WTC11 (cell line): ENCODE results near the gene ITGA8. TPM values are rescaled to one million over a fixed set of nuclear protein-coding genes. Genes with fewer than 3 reads are reported as not detected.
"Not testable (repeated sequence)": the region's sequence is repeated elsewhere in the genome, so short reads cannot be mapped to it uniquely, and the experiment has no call there.

Experiments
- ATAC-seq: fragments of 200-7000 bp; cut with Tn5 transposase; 2 replicates; pipeline ENCODE4 v1.10.0; 2021; ENCODE audit warnings: mild to moderate bottlenecking, moderate library complexity
- CTCF ChIA-PET: fragments of 300-600 bp; sonication (Branson Sonifier 250); formaldehyde crosslinking; loops from one replicate; lab custom pipeline; 2021; ENCODE audit warnings: antibody characterized with exemption; lab: Charles Lee
- POLR2A ChIA-PET: fragments of 350-600 bp; sonication (Branson Sonifier 250); formaldehyde crosslinking; loops from one replicate; lab custom pipeline; 2021; ENCODE audit warnings: antibody characterized with exemption; lab: Charles Lee
- DNase-seq: peaks from one replicate; pipeline ENCODE4 v3.0.0; 2021; ENCODE audit warnings: low spot score
- H3K27ac Mint-ChIP-seq: 2 replicates; pipeline ENCODE4 v1.8.0; 2021; ENCODE audit warnings: mixed read lengths
- H3K27me3 Mint-ChIP-seq: 2 replicates; pipeline ENCODE4 v1.8.0; 2021; ENCODE audit warnings: low read depth, mild to moderate bottlenecking, moderate library complexity, mixed read lengths
- H3K36me3 Mint-ChIP-seq: 2 replicates; pipeline ENCODE4 v1.8.0; 2021; ENCODE audit warnings: mixed read lengths
- H3K4me1 Mint-ChIP-seq: 2 replicates; pipeline ENCODE4 v1.8.0; 2022; ENCODE audit warnings: mixed read lengths
- H3K4me3 Mint-ChIP-seq: 2 replicates; pipeline ENCODE4 v1.8.0; 2021; ENCODE audit warnings: mild to moderate bottlenecking, moderate library complexity, mixed read lengths
- H3K9me3 Mint-ChIP-seq: 2 replicates; pipeline ENCODE4 v1.8.0; 2021; ENCODE audit warnings: mixed read lengths
- AR ChIP-seq: fragments of 250-450 bp; sonication (Bioruptor Pico); IDR thresholded peaks from 2 replicates; pipeline ENCODE4 v1.9.0; 2021; ENCODE audit warnings: mild to moderate bottlenecking
- ATF3 ChIP-seq: sonication (generic); formaldehyde crosslinking; conservative IDR thresholded peaks from 2 replicates; pipeline ENCODE4 v1.8.1; 2022; ENCODE audit warnings: mild to moderate bottlenecking, missing genetic modification reagents
- ATF6 ChIP-seq: sonication (generic); formaldehyde crosslinking; IDR thresholded peaks from 2 replicates; pipeline ENCODE4 v1.8.1; 2023; ENCODE audit warnings: mild to moderate bottlenecking, missing genetic modification reagents
- CBFB ChIP-seq: sonication (generic); formaldehyde crosslinking; IDR thresholded peaks from 2 replicates; pipeline ENCODE4 v1.8.1; 2022; ENCODE audit warnings: mild to moderate bottlenecking, low read depth, missing genetic modification reagents
- E2F1 ChIP-seq: sonication (generic); formaldehyde crosslinking; IDR thresholded peaks from 2 replicates; pipeline ENCODE4 v1.8.0; 2022; ENCODE audit warnings: mild to moderate bottlenecking, missing genetic modification reagents
- ELF4 ChIP-seq: sonication (generic); formaldehyde crosslinking; IDR thresholded peaks from 2 replicates; pipeline ENCODE4 v1.8.1; 2022; ENCODE audit warnings: low read depth, mild to moderate bottlenecking, moderate library complexity, missing genetic modification reagents
- JUN ChIP-seq: sonication (generic); formaldehyde crosslinking; IDR thresholded peaks from 2 replicates; pipeline ENCODE4 v1.8.0; 2023; ENCODE audit warnings: mild to moderate bottlenecking, missing genetic modification reagents
- MXD4 ChIP-seq: fragments of 250-450 bp; sonication (Bioruptor Pico); IDR thresholded peaks from 2 replicates; pipeline ENCODE4 v1.8.0; 2021; ENCODE audit warnings: mild to moderate bottlenecking, moderate library complexity, borderline replicate concordance
- MYBL2 ChIP-seq: sonication (generic); formaldehyde crosslinking; IDR thresholded peaks from 2 replicates; pipeline ENCODE4 v1.8.1; 2023; ENCODE audit warnings: mild to moderate bottlenecking, moderate library complexity, missing genetic modification reagents
- OVOL2 ChIP-seq: fragments of 250-450 bp; sonication (Bioruptor Pico); IDR thresholded peaks from 2 replicates; pipeline ENCODE4 v1.9.0; 2021; ENCODE audit warnings: mild to moderate bottlenecking, borderline replicate concordance
- RELA ChIP-seq: sonication (generic); formaldehyde crosslinking; IDR thresholded peaks from 2 replicates; pipeline ENCODE4 v1.8.1; 2022; ENCODE audit warnings: missing genetic modification reagents, mild to moderate bottlenecking, borderline replicate concordance
- total RNA-seq: library from RNA; stranded (reverse); gene quantifications from 3 replicates; pipeline ENCODE4 v1.2.3, GENCODE V29; 2021

ITGA8 gene
- total RNA-seq, 1 experiment from 2014 or later: not detected

GRCh38 chr10:15640536-15641085, 79.1 kb downstream of the ITGA8 start (continued):
- no peak for TF ChIP-seq ATF6
- no peak for TF ChIP-seq JUN
- no peak for TF ChIP-seq OVOL2 (CRISPR knock-in tag)
- no peak for TF ChIP-seq MYBL2 (CRISPR knock-in tag)
- no peak for TF ChIP-seq E2F1 (CRISPR knock-in tag)
- TF ChIP-seq CBFB (CRISPR knock-in tag): no peak
- TF ChIP-seq ATF3: no peak

GRCh38 chr10:15636446-15636845, 83.3 kb downstream of the ITGA8 start:
- no peaks in the 10 kb centered on the region; the same call in 1 of the 2 replicates for H3K27me3 Mint-ChIP-seq
- TF ChIP-seq AR (CRISPR knock-in tag): no peak
- no peaks in the 10 kb centered on the region for H3K9me3 Mint-ChIP-seq
- no peak for DNase-seq
- H3K27ac Mint-ChIP-seq: no peak overlapping the region
- ChIA-PET CTCF (no interaction called here), POLR2A (no interaction called here)
- no peak for ATAC-seq
- H3K4me3 Mint-ChIP-seq: no peak overlapping the region
- H3K4me1 Mint-ChIP-seq: peaks cover 9% of the 10 kb centered on the region
- no peaks in the 10 kb centered on the region for H3K36me3 Mint-ChIP-seq

- ATAC-seq: no peak
- CTCF ChIA-PET: interaction anchor here (0.6 to 0.9 kb wide), 2 partner anchors 28 to 87 kb away, joined by 3 read pairs; partner anchors contain the start of gene ITGA8
- H3K27me3 Mint-ChIP-seq: no peaks in the 10 kb centered on the region; the same call in 1 of the 2 replicates
- DNase-seq: no peak
- H3K9me3 Mint-ChIP-seq: no peaks in the 10 kb centered on the region
- POLR2A ChIA-PET: no interaction called here
- no peak overlapping the region for H3K27ac Mint-ChIP-seq
- TF ChIP-seq ELF4 (CRISPR knock-in tag) (no peak), ATF3 (no peak), RELA (CRISPR knock-in tag) (no peak), MXD4 (CRISPR knock-in tag) (no peak)
- H3K4me3 Mint-ChIP-seq: no peak overlapping the region
- H3K4me1 Mint-ChIP-seq: peaks cover 9% of the 10 kb centered on the region
- H3K36me3 Mint-ChIP-seq: no peaks in the 10 kb centered on the region
Measured at GRCh38 chr10:15632456-15633091, 87.1 kb downstream of the ITGA8 start.

GRCh38 chr10:15631205-15631604, 88.5 kb downstream of the ITGA8 start:
- H3K36me3 Mint-ChIP-seq, ATAC-seq, H3K27me3 Mint-ChIP-seq, H3K4me1 Mint-ChIP-seq, H3K4me3 Mint-ChIP-seq, POLR2A ChIA-PET, H3K9me3 Mint-ChIP-seq, H3K27ac Mint-ChIP-seq, CTCF ChIA-PET, DNase-seq: not testable (repeated sequence)
